ENCODE results near the gene KLHL28. TPM values are rescaled to one million over a fixed set of nuclear protein-coding genes. Genes with fewer than 3 reads are reported as not detected.

Gene KLHL28
- total RNA-seq, 2 donors from 2014 or later, result 18.6 to 20.3 TPM

GRCh38 chr14:44959538-44959937 lies 2.2 kb downstream of the KLHL28 start:
- Histone ChIP-seq H3K27me3 (ENCODE audit: control insufficient read depth, insufficient read depth, low read length, poor library complexity, severe bottlenecking) (no peaks in the 10 kb centered on the region), H3K4me1 (ENCODE audit: control insufficient read depth, insufficient read depth, low read length) (peaks cover 5% of the 10 kb centered on the region), H3K27ac (ENCODE audit: low read depth, low read length) (no peak overlapping the region), H3K36me3 (ENCODE audit: control insufficient read depth, insufficient read depth, low read length) (peaks cover 5% of the 10 kb centered on the region), H3K4me3 (ENCODE audit: low read length) (peak overlapping the region; percentile 99), H3K9me3 (ENCODE audit: control insufficient read depth, low read length) (no peaks in the 10 kb centered on the region), H3K9ac (ENCODE audit: extremely low read depth, low read length, poor library complexity, severe bottlenecking) (peak overlapping the region; percentile 77)
- H3K27ac Mint-ChIP-seq, result peak overlapping the region; percentile 83
- H3K9me3 Mint-ChIP-seq, result no peaks in the 10 kb centered on the region
- peaks cover 35% of the 10 kb centered on the region for H3K4me1 Mint-ChIP-seq
- no peak for DNase-seq
- no peak overlapping the region for H3K4me3 Mint-ChIP-seq
- no peak for TF ChIP-seq CTCF (conservative IDR thresholded peaks at IDR 0.05)
- no peaks in the 10 kb centered on the region for H3K27me3 Mint-ChIP-seq (ENCODE audit: insufficient read depth)
- WGBS, 2 experiments (ENCODE audit: insufficient coverage in 1 of 2, insufficient read length in 1 of 2), result 93 to 95% methylated on average over 3 of the region's 3 CpGs
- peaks cover 4% of the 10 kb centered on the region for H3K36me3 Mint-ChIP-seq (ENCODE audit: low read depth)

DNA sequence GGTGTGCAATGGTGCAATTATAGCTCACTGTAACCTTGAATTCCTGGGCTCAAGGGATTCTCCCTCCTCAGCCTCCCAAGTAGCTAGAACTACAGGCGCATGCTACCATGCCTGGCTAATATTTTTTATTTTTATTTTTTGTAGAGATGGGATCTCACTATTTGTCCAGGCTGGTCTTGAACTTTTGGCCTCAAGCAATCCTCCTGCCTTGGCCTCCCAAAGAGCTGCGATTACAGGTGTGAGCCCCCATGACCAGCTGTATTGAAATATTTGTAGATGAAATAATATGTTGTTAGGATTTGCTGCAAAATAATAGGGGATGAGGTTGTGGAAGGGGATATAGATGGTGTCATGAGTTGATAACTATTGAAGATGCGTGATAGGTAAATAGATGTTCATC lies 4.9 kb downstream of the KLHL28 start:
- Histone ChIP-seq H3K27ac (ENCODE audit: low read depth, low read length) (no peak overlapping the region), H3K4me3 (ENCODE audit: low read length) (no peak overlapping the region), H3K27me3 (ENCODE audit: control insufficient read depth, insufficient read depth, low read length, poor library complexity, severe bottlenecking) (no peaks in the 10 kb centered on the region), H3K9me3 (ENCODE audit: control insufficient read depth, low read length) (no peaks in the 10 kb centered on the region), H3K9ac (ENCODE audit: extremely low read depth, low read length, poor library complexity, severe bottlenecking) (no peak overlapping the region), H3K4me1 (ENCODE audit: control insufficient read depth, insufficient read depth, low read length) (peaks cover 5% of the 10 kb centered on the region), H3K36me3 (ENCODE audit: control insufficient read depth, insufficient read depth, low read length) (peaks cover 10% of the 10 kb centered on the region)
- Mint-ChIP-seq H3K4me1 (peaks cover 18% of the 10 kb centered on the region), H3K4me3 (no peak overlapping the region), H3K27me3 (ENCODE audit: insufficient read depth) (no peaks in the 10 kb centered on the region), H3K9me3 (no peaks in the 10 kb centered on the region), H3K36me3 (ENCODE audit: low read depth) (peaks cover 10% of the 10 kb centered on the region), H3K27ac (no peak overlapping the region)
- WGBS, 2 experiments (ENCODE audit: insufficient coverage in 1 of 2, insufficient read length in 1 of 2), result 97 to 100% methylated on average over 1 to 3 of the region's 3 CpGs
- no peak for DNase-seq
- no peak for TF ChIP-seq CTCF (conservative IDR thresholded peaks at IDR 0.05)

DNA sequence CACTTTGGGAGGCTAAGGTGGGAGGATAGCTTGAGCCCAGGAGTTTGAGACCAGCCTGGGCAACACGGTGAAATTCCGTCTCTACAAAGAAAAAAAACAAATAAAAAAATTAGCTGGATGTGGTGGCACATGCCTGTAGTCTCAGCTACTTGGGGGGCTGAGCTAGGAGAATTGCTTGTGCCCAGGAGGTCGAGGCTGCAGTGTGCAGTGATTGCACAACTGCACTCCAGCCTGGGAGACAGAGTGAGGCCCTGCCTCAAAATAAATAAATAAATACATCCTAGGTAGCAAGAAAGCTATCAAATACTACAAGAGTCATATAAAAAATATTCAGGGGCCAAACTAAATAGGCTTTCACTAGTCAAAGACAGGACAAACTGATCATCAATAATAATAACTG lies 6.2 kb downstream of the KLHL28 start:
- peaks cover 10% of the 10 kb centered on the region for H3K36me3 ChIP-seq (ENCODE audit: control insufficient read depth, insufficient read depth, low read length)
- no peak for TF ChIP-seq CTCF (conservative IDR thresholded peaks at IDR 0.05)
- peaks cover 5% of the 10 kb centered on the region for H3K4me1 ChIP-seq (ENCODE audit: control insufficient read depth, insufficient read depth, low read length)
- Mint-ChIP-seq H3K36me3 (ENCODE audit: low read depth) (peaks cover 10% of the 10 kb centered on the region), H3K4me3 (no peak overlapping the region), H3K27me3 (ENCODE audit: insufficient read depth) (no peaks in the 10 kb centered on the region), H3K9me3 (no peaks in the 10 kb centered on the region), H3K27ac (no peak overlapping the region), H3K4me1 (peaks cover 18% of the 10 kb centered on the region)
- H3K4me3 ChIP-seq (ENCODE audit: low read length), result no peak overlapping the region
- no peak overlapping the region for H3K9ac ChIP-seq (ENCODE audit: extremely low read depth, low read length, poor library complexity, severe bottlenecking)
- no peak for DNase-seq
- 91 to 92% methylated on average over 3 of the region's 3 CpGs for WGBS, 2 experiments (ENCODE audit: insufficient coverage in 1 of 2, insufficient read length in 1 of 2)
- H3K9me3 ChIP-seq (ENCODE audit: control insufficient read depth, low read length), result no peaks in the 10 kb centered on the region
- H3K27ac ChIP-seq (ENCODE audit: low read depth, low read length), result no peak overlapping the region
- H3K27me3 ChIP-seq (ENCODE audit: control insufficient read depth, insufficient read depth, low read length, poor library complexity, severe bottlenecking), result no peaks in the 10 kb centered on the region
